HEK293 (cell line): ENCODE data around the gene HBZ.

Experiments
- CTCF ChIP-seq: fragments of 450-650 bp; formaldehyde crosslinking; IDR thresholded peaks from 2 replicates; pipeline ENCODE4 v1.5.1; 2016; ENCODE audit warnings: missing biosample characterization, missing genetic modification characterization
- PRDM1 ChIP-seq: fragments of 450-650 bp; formaldehyde crosslinking; IDR thresholded peaks from 2 replicates; pipeline ENCODE4; 2016; ENCODE audit warnings: missing biosample characterization, missing genetic modification characterization
- TSHZ1 ChIP-seq: fragments of 450-650 bp; formaldehyde crosslinking; IDR thresholded peaks from 2 replicates; pipeline ENCODE4 v1.5.1; 2016; ENCODE audit warnings: missing biosample characterization, missing genetic modification characterization, borderline replicate concordance
- ZNF513 ChIP-seq: fragments of 450-650 bp; IDR thresholded peaks from 2 replicates; pipeline ENCODE4 v1.5.1; 2018; ENCODE audit warnings: missing biosample characterization, missing genetic modification characterization

- TF ChIP-seq CTCF (no peak), ZNF513 (tag by site-specific recombination) (no peak), PRDM1 (tag by site-specific recombination) (no peak), TSHZ1 (tag by site-specific recombination) (no peak)
Observed at GRCh38 chr16:166375-167121, 14.1 kb downstream of the HBZ start.
